ENCODE results near the gene TIMM10B.

Gene TIMM10B

DNA sequence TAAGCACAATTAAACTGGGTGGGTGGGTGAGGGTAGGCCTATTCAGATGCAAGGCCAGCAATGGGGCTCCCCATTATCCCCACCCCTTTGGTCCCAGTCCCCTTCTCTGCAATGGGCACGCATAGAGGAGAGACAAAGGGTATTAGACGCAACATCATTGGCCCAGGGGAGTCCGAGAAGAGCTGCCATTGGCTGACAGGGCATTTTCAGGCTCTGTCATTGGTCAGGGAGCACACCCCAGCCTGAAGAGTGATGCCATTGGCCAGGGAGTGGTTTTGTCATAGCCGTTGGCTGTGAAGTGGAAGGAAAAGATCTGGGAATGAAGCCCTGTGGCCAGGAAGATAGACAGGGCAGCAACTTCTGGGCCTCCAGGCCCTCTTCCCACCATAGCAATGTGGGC lies 4.7 kb upstream of the TIMM10B start:
- no peak overlapping the region for H3K23ac ChIP-seq (ENCODE audit: low read length)
- no peak overlapping the region for H3K4me2 ChIP-seq (ENCODE audit: low read length)
- H2AK5ac ChIP-seq (ENCODE audit: low read length): no peak overlapping the region
- H4K12ac ChIP-seq (ENCODE audit: low read depth, low read length): no peak overlapping the region
- no peak overlapping the region for H2BK5ac ChIP-seq (ENCODE audit: low read depth, low read length, poor library complexity)
- H3K4me1 ChIP-seq (ENCODE audit: control insufficient read depth in 1 of 2, insufficient read depth in 2 of 2, low read length in 2 of 2): peaks cover 15 to 19% of the 10 kb centered on the region in 2 experiments
- DNase-seq: no peak
- H3K14ac ChIP-seq (ENCODE audit: low read length): no peak overlapping the region
- H3K18ac ChIP-seq (ENCODE audit: low read length): no peak overlapping the region
- H4K8ac ChIP-seq (ENCODE audit: low read depth, low read length): no peak overlapping the region
- H4K91ac ChIP-seq (ENCODE audit: low read depth, low read length): no peak overlapping the region
- H3K36me3 ChIP-seq (ENCODE audit: control insufficient read depth in 1 of 2, insufficient read depth in 2 of 2, low read length in 2 of 2): peaks cover 31 to 34% of the 10 kb centered on the region in 2 experiments
- no peak overlapping the region for H3K9ac ChIP-seq (ENCODE audit: low read length)
- H3K4ac ChIP-seq (ENCODE audit: low read depth, low read length): no peak overlapping the region
- H2BK12ac ChIP-seq (ENCODE audit: low read length): no peak overlapping the region
- H3K9me3 ChIP-seq (ENCODE audit: insufficient read depth, low read depth, low read length): no peaks in the 10 kb centered on the region
- no CpG with 5 or more reads among the region's 4 CpGs for WGBS (ENCODE audit: extremely low coverage, insufficient coverage, insufficient read length)
- no peaks in the 10 kb centered on the region for H3K27me3 ChIP-seq (ENCODE audit: insufficient read depth, low read length)
- no peak overlapping the region for H2BK120ac ChIP-seq (ENCODE audit: insufficient read depth, low read length, poor library complexity)
- peaks cover 18% of the 10 kb centered on the region for H3K79me1 ChIP-seq (ENCODE audit: low read length)
- peaks cover 17% of the 10 kb centered on the region for H3K79me2 ChIP-seq (ENCODE audit: control insufficient read depth, insufficient read depth, low read length, poor library complexity)
- H3K4me3 ChIP-seq (ENCODE audit: low read depth, low read length): no peak overlapping the region
- no peak overlapping the region for H2AFZ ChIP-seq (ENCODE audit: insufficient read depth, low read length, poor library complexity)
- H3K27ac ChIP-seq (ENCODE audit: low read depth, low read length): no peak overlapping the region

DNA sequence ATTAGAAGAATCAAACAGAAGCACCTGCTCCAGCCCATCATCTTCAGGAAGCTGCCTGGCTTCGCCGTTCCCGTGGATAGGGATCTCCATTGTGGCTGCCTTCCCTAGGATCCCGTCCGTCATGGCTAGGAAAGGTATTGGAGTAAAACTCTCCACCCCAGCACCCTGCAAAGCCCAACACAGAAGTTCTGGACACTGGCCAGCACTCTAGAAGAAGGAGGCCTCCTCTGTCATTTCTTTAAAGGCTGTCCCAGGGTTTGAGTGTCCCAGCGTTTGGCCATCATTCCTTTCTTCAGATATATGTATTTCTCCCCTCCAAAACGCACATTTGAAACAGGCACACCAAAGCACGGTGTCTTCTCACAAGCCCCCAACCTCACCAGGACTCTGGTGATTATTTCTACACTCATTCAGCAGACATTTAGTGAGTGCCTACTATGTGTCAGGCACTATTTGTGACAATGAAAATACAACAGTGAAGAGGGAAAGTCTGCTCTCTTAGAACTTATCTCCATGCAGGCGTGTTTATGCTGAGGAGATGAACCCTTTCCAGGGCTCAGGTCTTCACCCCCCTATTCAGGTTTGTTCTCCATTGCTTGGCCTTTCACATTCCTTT lies 894 bp upstream of the TIMM10B start:
- Histone ChIP-seq H3K4me1 (ENCODE audit: control insufficient read depth in 1 of 2, insufficient read depth in 2 of 2, low read length in 2 of 2) (peaks cover 6 to 11% of the 10 kb centered on the region in 2 experiments), H3K18ac (ENCODE audit: low read length) (peak overlapping the region; percentile 80), H3K27ac (ENCODE audit: low read depth, low read length) (no peak overlapping the region), H2AFZ (ENCODE audit: insufficient read depth, low read length, poor library complexity) (no peak overlapping the region), H3K4me3 (ENCODE audit: low read depth, low read length) (peak overlapping the region; percentile 93), H4K91ac (ENCODE audit: low read depth, low read length) (peak overlapping the region; percentile 78), H4K12ac (ENCODE audit: low read depth, low read length) (peak overlapping the region; percentile 64), H4K8ac (ENCODE audit: low read depth, low read length) (peak overlapping the region; percentile 86), H3K79me2 (ENCODE audit: control insufficient read depth, insufficient read depth, low read length, poor library complexity) (peaks cover 15% of the 10 kb centered on the region), H3K36me3 (ENCODE audit: control insufficient read depth in 1 of 2, insufficient read depth in 2 of 2, low read length in 2 of 2) (peaks cover 34 to 47% of the 10 kb centered on the region in 2 experiments), H2BK5ac (ENCODE audit: low read depth, low read length, poor library complexity) (peak overlapping the region; percentile 35), H3K9me3 (ENCODE audit: insufficient read depth, low read depth, low read length) (no peaks in the 10 kb centered on the region), H2BK12ac (ENCODE audit: low read length) (no peak overlapping the region), H3K4me2 (ENCODE audit: low read length) (peak overlapping the region; percentile 79), H3K79me1 (ENCODE audit: low read length) (peaks cover 9% of the 10 kb centered on the region), H3K4ac (ENCODE audit: low read depth, low read length) (peak overlapping the region; percentile 81), H3K9ac (ENCODE audit: low read length) (peak overlapping the region; percentile 86), H2AK5ac (ENCODE audit: low read length) (no peak overlapping the region), H3K27me3 (ENCODE audit: insufficient read depth, low read length) (no peaks in the 10 kb centered on the region), H2BK120ac (ENCODE audit: insufficient read depth, low read length, poor library complexity) (peak overlapping the region; percentile 26), H3K23ac (ENCODE audit: low read length) (no peak overlapping the region), H3K14ac (ENCODE audit: low read length) (peak overlapping the region; percentile 45)
- no CpG with 5 or more reads among the region's 9 CpGs for WGBS (ENCODE audit: extremely low coverage, insufficient coverage, insufficient read length)
- DNase-seq: peak in 1 of 2 donors; percentile 2

DNA sequence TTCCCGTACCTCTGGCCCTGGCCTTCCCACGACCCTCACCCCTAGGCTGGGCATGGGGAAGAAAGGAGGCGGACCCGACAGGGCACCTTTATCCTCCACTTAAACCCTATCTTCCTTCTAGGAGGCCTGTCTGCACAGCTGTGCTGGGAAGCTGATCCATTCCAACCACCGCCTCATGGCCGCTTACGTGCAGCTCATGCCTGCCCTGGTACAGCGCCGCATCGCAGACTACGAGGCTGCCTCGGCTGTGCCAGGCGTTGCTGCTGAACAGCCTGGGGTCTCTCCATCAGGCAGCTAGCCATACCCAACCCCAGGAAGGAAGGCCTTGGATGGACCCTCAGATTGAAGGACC lies 599 bp downstream of the TIMM10B start:
- H3K9ac ChIP-seq (ENCODE audit: low read length): peak overlapping the region; percentile 95
- no peak for DNase-seq
- H3K36me3 ChIP-seq (ENCODE audit: control insufficient read depth in 1 of 2, insufficient read depth in 2 of 2, low read length in 2 of 2): peaks cover 27 to 42% of the 10 kb centered on the region in 2 experiments
- peak overlapping the region; percentile 58 for H4K91ac ChIP-seq (ENCODE audit: low read depth, low read length)
- no peak overlapping the region for H2BK12ac ChIP-seq (ENCODE audit: low read length)
- H3K9me3 ChIP-seq (ENCODE audit: insufficient read depth, low read depth, low read length): no peaks in the 10 kb centered on the region
- peak overlapping the region; percentile 67 for H3K4me2 ChIP-seq (ENCODE audit: low read length)
- peak overlapping the region; percentile 59 for H4K12ac ChIP-seq (ENCODE audit: low read depth, low read length)
- peak overlapping the region; percentile 49 for H2AK5ac ChIP-seq (ENCODE audit: low read length)
- peak overlapping the region; percentile 70 for H3K27ac ChIP-seq (ENCODE audit: low read depth, low read length)
- peak overlapping the region; percentile 39 for H2BK120ac ChIP-seq (ENCODE audit: insufficient read depth, low read length, poor library complexity)
- H3K4ac ChIP-seq (ENCODE audit: low read depth, low read length): peak overlapping the region; percentile 90
- H3K4me1 ChIP-seq (ENCODE audit: control insufficient read depth in 1 of 2, insufficient read depth in 2 of 2, low read length in 2 of 2): peaks cover 6 to 11% of the 10 kb centered on the region in 2 experiments
- H2BK5ac ChIP-seq (ENCODE audit: low read depth, low read length, poor library complexity): peak overlapping the region; percentile 52
- H3K79me1 ChIP-seq (ENCODE audit: low read length): peaks cover 9% of the 10 kb centered on the region
- WGBS (ENCODE audit: extremely low coverage, insufficient coverage, insufficient read length): no CpG with 5 or more reads among the region's 13 CpGs
- peak overlapping the region; percentile 38 for H3K18ac ChIP-seq (ENCODE audit: low read length)
- H2AFZ ChIP-seq (ENCODE audit: insufficient read depth, low read length, poor library complexity): peak overlapping the region; percentile 35
- peaks cover 15% of the 10 kb centered on the region for H3K79me2 ChIP-seq (ENCODE audit: control insufficient read depth, insufficient read depth, low read length, poor library complexity)
- no peak overlapping the region for H3K23ac ChIP-seq (ENCODE audit: low read length)
- peak overlapping the region; percentile 93 for H3K4me3 ChIP-seq (ENCODE audit: low read depth, low read length)
- peak overlapping the region; percentile 62 for H3K14ac ChIP-seq (ENCODE audit: low read length)
- no peaks in the 10 kb centered on the region for H3K27me3 ChIP-seq (ENCODE audit: insufficient read depth, low read length)
- H4K8ac ChIP-seq (ENCODE audit: low read depth, low read length): peak overlapping the region; percentile 69

DNA sequence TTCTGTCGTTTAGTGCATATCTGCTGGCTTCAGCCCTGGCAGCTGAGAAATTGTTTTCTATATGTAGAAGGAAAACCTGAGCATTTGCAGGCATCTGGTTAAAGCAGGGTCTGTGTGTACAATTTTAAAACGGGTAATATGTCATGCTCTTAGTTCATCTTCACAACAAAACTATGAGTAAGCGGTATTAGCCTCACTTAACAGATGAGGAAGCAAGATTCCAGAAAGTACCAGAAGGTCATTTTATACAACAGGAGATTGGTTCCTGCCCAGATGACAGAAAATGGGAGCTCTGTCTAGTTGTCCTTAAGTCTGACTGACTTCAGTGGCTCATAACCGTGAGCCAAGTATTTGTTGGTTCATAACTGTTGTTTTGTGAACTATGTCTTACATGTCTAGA lies 1.1 kb downstream of the TIMM10B start:
- H3K79me1 ChIP-seq (ENCODE audit: low read length): peaks cover 9% of the 10 kb centered on the region
- no peak overlapping the region for H4K91ac ChIP-seq (ENCODE audit: low read depth, low read length)

More for the DNA sequence above, 1.1 kb downstream of the TIMM10B start:
- H3K27me3 ChIP-seq (ENCODE audit: insufficient read depth, low read length): no peaks in the 10 kb centered on the region
- peaks cover 15% of the 10 kb centered on the region for H3K79me2 ChIP-seq (ENCODE audit: control insufficient read depth, insufficient read depth, low read length, poor library complexity)
- no peak for DNase-seq
- no peak overlapping the region for H2BK5ac ChIP-seq (ENCODE audit: low read depth, low read length, poor library complexity)
- peaks cover 22 to 37% of the 10 kb centered on the region in 2 experiments for H3K36me3 ChIP-seq (ENCODE audit: control insufficient read depth in 1 of 2, insufficient read depth in 2 of 2, low read length in 2 of 2)
- H2AK5ac ChIP-seq (ENCODE audit: low read length): no peak overlapping the region
- H3K4ac ChIP-seq (ENCODE audit: low read depth, low read length): peak overlapping the region; percentile 90
- H3K4me1 ChIP-seq (ENCODE audit: control insufficient read depth in 1 of 2, insufficient read depth in 2 of 2, low read length in 2 of 2): peaks cover 6 to 11% of the 10 kb centered on the region in 2 experiments
- no peaks in the 10 kb centered on the region for H3K9me3 ChIP-seq (ENCODE audit: insufficient read depth, low read depth, low read length)
- H3K4me3 ChIP-seq (ENCODE audit: low read depth, low read length): no peak overlapping the region
- peak overlapping the region; percentile 67 for H3K4me2 ChIP-seq (ENCODE audit: low read length)
- no peak overlapping the region for H2AFZ ChIP-seq (ENCODE audit: insufficient read depth, low read length, poor library complexity)
- H4K12ac ChIP-seq (ENCODE audit: low read depth, low read length): no peak overlapping the region
- H3K14ac ChIP-seq (ENCODE audit: low read length): no peak overlapping the region
- H3K18ac ChIP-seq (ENCODE audit: low read length): no peak overlapping the region
- H3K9ac ChIP-seq (ENCODE audit: low read length): no peak overlapping the region
- H3K23ac ChIP-seq (ENCODE audit: low read length): no peak overlapping the region
- H3K27ac ChIP-seq (ENCODE audit: low read depth, low read length): no peak overlapping the region
- H2BK120ac ChIP-seq (ENCODE audit: insufficient read depth, low read length, poor library complexity): no peak overlapping the region
- no peak overlapping the region for H2BK12ac ChIP-seq (ENCODE audit: low read length)
- H4K8ac ChIP-seq (ENCODE audit: low read depth, low read length): no peak overlapping the region
- WGBS (ENCODE audit: extremely low coverage, insufficient coverage, insufficient read length): no CpG with 5 or more reads among the region's 4 CpGs

Data from trophoblast cell (in vitro differentiated cells and primary cell).